ENCODE results near the gene SLCO1B3. TPM values are rescaled to one million over a fixed set of nuclear protein-coding genes. Genes with fewer than 3 reads are reported as not detected.

SLCO1B3 gene
- total RNA-seq, 1 donor from 2014 or later, result not detected

- intact Hi-C loops (cut with micrococcal nuclease), result no loop called here
Measured at GRCh38 chr12:20885116-20885515, 74.6 kb downstream of the SLCO1B3 start.

GRCh38 chr12:20885552-20885951 is 75.0 kb downstream of the SLCO1B3 start:
- intact Hi-C loops (cut with micrococcal nuclease), result no loop called here

- intact Hi-C loops (cut with micrococcal nuclease), result no loop called here
Measured at GRCh38 chr12:20917269-20917668, 106.8 kb downstream of the SLCO1B3 start.

GRCh38 chr12:20917819-20918218 is 107.3 kb downstream of the SLCO1B3 start:
- intact Hi-C loops (cut with micrococcal nuclease), result no loop called here

- intact Hi-C loops (cut with micrococcal nuclease), result no loop called here
Measured at GRCh38 chr12:20931894-20932293, 121.4 kb downstream of the SLCO1B3 start.

GRCh38 chr12:20946732-20947131 is 136.2 kb downstream of the SLCO1B3 start:
- intact Hi-C loops (cut with micrococcal nuclease), result loop anchor here (1.0 to 10.0 kb wide), 3 partner anchors 121 to 728 kb away; no protein-coding TSS in a partner anchor

- intact Hi-C loops (cut with micrococcal nuclease), result loop anchor here (1.0 kb wide), 1 partner anchor 220 kb away; no protein-coding TSS in a partner anchor
Measured at GRCh38 chr12:20950248-20950647, 139.7 kb downstream of the SLCO1B3 start.

GRCh38 chr12:20963303-20963702 is 152.8 kb downstream of the SLCO1B3 start:
- intact Hi-C loops (cut with micrococcal nuclease), result no loop called here

- intact Hi-C loops (cut with micrococcal nuclease), result no loop called here
Measured at GRCh38 chr12:20963762-20964161, 153.3 kb downstream of the SLCO1B3 start.

Other genes starting within 250 kb of the SLCO1B3 start
- not detected in 2 replicates for gene SLCO1C1, start 115.4 kb upstream of the SLCO1B3 start, total RNA-seq

Measured in T-helper 1 cell treated with Interleukin-12 subunit alpha and Interleukin-12 subunit beta and Interleukin-4 antibody, amounts not matched to agents 30 ng/mL and 1 ng/mL, for 36 hours (primary cell).